ENCODE results near the gene RBM34.
A peak's percentile ranks its signal among the peaks of the same experiment; 100 is the strongest.
"Not testable (repeated sequence)": the region's sequence is repeated elsewhere in the genome, so short reads cannot be mapped to it uniquely, and the experiment has no call there.

Gene RBM34

DNA sequence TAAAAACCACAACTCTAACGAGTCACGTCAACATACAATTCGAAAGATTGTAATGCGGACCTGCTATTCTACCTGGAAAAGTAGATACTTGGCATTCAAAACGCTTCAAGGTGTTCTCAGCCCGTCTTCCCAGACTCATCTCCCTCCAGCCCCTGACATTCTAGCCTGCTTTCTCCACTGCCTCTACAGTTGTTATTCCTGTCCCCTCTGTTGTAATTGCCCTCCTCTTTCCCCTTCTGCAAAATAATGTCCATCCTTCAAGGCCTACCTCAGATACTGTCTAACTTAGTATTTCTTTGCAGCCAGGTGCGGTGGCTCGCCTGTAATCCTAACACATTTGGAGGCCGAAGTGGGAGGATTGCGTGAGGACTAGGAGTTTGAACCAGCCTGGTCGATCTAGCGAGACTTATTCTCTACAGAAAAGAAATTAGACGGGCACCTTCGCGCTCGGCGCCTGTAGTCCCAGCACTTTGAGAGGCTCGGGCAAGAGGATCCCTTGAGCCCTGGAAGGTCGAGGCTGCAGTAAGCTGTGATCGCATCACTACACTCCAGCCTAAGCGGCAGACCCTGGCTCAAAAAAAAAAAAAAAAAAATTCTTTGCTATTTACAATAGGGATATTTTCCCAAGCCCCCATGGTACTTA lies 756 bp upstream of the RBM34 start:
- H3K9me3 Mint-ChIP-seq: no peaks in the 10 kb centered on the region
- H3K36me3 Mint-ChIP-seq: peaks cover 31% of the 10 kb centered on the region
- no peak overlapping the region for H3K4me3 Mint-ChIP-seq
- peaks cover 9% of the 10 kb centered on the region for H3K4me1 Mint-ChIP-seq
- DNase-seq (ENCODE audit: low spot score in 2 of 2) (peak in 1 of 2 donors; percentile 49), ATAC-seq (no peak)
- peak overlapping the region; percentile 96 for H3K27ac Mint-ChIP-seq

DNA sequence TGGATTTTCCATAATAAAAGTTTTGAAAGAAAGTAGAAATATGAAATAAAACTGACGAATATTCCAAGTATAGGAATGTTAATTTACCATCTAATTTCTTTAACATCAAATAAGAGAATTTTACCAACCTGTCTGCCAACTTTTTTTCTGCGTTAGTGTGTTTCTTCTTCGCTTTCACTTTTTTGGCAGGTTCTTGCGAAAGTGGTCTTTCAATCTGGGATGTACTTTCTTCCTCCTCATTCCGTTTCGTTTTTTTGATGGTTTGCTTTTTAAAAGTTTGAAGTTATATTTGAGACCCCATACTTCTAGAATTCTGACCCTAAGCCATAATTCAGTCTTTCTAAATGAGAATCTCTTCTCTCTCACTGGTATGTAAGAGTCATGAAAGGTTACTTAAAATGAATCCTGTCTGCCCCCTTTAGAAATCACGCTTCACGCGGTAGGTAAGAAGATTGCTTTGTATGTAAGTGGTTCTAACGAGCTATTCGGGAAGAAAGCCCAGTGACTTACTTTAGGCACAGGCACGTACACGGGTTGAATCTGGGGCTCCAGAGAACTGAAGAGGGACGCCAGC lies 580 bp downstream of the RBM34 start:
- DNase-seq (ENCODE audit: low spot score in 2 of 2) (no peak), ATAC-seq (peak; percentile 83)
- peak overlapping the region; percentile 96 for H3K27ac Mint-ChIP-seq
- no peaks in the 10 kb centered on the region for H3K9me3 Mint-ChIP-seq
- peaks cover 9% of the 10 kb centered on the region for H3K4me1 Mint-ChIP-seq
- peaks cover 19% of the 10 kb centered on the region for H3K36me3 Mint-ChIP-seq
- no peak overlapping the region for H3K4me3 Mint-ChIP-seq

DNA sequence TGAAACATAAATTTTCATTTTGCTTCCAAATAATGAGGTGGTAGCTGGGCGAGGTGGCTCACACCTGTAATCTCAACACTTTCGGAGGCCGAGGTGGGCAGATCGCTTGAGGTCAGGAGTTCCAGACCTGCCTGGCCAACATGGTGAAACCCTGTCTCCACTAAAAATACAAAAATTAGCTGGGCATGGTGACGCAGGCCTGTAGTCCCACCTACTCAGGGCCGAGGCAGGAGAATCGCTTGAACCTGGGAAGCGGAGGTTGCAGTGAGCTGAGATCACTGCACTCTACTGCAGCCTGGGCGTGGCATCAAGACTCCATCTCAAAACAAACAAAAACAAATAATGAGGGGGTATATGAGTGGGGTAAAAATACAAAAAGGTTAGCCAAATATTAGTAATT lies 1.1 kb downstream of the RBM34 start:
- Mint-ChIP-seq H3K27ac (peak overlapping the region; percentile 96), H3K36me3 (peaks cover 14% of the 10 kb centered on the region)
- ATAC-seq, H3K9me3 Mint-ChIP-seq, H3K4me1 Mint-ChIP-seq, H3K4me3 Mint-ChIP-seq: not testable (repeated sequence)
- peak in 1 of 2 donors; percentile 43 for DNase-seq (ENCODE audit: low spot score in 2 of 2)

- not testable (repeated sequence) for ATAC-seq, H3K4me3 Mint-ChIP-seq, H3K9me3 Mint-ChIP-seq, H3K36me3 Mint-ChIP-seq
- Mint-ChIP-seq H3K27ac (peak overlapping the region; percentile 96), H3K4me1 (peaks cover 13% of the 10 kb centered on the region)
- DNase-seq (ENCODE audit: low spot score in 2 of 2): peak in 1 of 2 donors; percentile 33
These were observed 1.8 kb downstream of the RBM34 start for GRCh38 chr1:235159284-235159683.

DNA sequence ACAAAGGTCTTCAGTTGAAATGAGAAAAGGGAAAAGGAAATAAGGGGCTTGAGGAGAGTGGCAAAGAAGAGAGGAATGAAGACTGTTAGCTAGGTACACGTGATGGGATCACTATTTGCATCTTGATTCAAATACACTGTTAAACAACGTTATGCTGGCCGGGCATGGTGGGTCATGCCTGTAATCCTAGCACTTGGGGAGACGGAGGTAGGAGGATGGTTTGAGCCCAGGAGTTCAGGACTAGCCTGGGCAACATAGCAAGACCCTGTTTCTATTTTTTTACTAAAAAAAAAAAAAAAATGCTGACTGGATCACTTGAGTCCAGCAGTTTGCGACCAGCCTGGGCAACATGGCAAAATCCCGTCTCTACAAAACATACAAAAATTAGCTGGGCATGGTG lies 2.4 kb downstream of the RBM34 start:
- Mint-ChIP-seq H3K4me3 (no peak overlapping the region), H3K9me3 (no peaks in the 10 kb centered on the region), H3K4me1 (peaks cover 19% of the 10 kb centered on the region), H3K27ac (no peak overlapping the region), H3K36me3 (peaks cover 3% of the 10 kb centered on the region)
- DNase-seq (ENCODE audit: low spot score in 2 of 2) (no peak), ATAC-seq (no peak)

- no peak overlapping the region for H3K4me3 Mint-ChIP-seq
- no peaks in the 10 kb centered on the region for H3K36me3 Mint-ChIP-seq
- no peak overlapping the region for H3K27ac Mint-ChIP-seq
- ATAC-seq (no peak), DNase-seq (ENCODE audit: low spot score in 2 of 2) (peak in 1 of 2 donors; percentile 38)
- no peaks in the 10 kb centered on the region for H3K9me3 Mint-ChIP-seq
- H3K4me1 Mint-ChIP-seq: peaks cover 21% of the 10 kb centered on the region
These were observed 3.9 kb downstream of the RBM34 start for GRCh38 chr1:235157150-235157549.

DNA sequence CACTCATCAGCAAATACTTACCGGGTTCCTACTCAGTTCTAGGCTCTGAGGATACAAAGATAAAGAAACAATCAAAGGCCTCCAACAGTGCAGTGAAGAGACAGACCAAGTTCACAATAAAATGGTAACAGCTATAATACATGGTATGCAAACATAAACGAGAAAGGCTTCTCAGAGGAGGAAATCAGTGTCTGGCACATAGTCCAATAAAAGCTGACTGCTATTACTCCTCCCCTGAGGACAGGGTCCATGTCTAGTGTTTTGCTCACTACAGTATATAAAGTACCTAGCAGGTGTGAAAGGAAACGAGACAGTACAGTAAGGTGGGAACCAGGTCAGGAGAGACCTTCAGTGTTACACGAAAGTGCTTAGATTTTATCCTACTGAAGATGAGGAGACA lies 4.3 kb downstream of the RBM34 start:
- Mint-ChIP-seq H3K36me3 (no peaks in the 10 kb centered on the region), H3K4me3 (no peak overlapping the region)

DNA sequence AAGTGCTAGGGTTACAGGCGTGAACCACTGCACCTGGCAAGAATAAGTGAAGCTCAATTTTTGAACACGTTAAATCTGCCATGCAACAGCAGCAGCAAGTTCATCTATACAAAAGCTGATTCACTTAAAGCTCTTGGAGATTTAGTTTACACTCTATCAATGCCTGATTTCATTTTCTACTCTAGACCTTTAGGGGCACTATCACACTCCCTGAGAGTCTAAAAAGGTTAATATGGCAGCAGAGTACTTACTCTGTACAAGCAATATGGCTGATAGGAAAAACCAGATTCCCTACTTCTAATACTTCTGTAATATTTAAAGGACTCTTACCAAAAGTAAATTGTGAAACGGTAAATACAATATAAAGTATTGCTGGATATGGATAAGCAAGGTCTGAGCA lies 4.8 kb downstream of the RBM34 start:
- no peak overlapping the region for H3K27ac Mint-ChIP-seq
- no peak for ATAC-seq
- H3K4me1 Mint-ChIP-seq: peaks cover 16% of the 10 kb centered on the region
- no peaks in the 10 kb centered on the region for H3K9me3 Mint-ChIP-seq
- DNase-seq (ENCODE audit: low spot score in 2 of 2): no peak
- no peaks in the 10 kb centered on the region for H3K36me3 Mint-ChIP-seq
- no peak overlapping the region for H3K4me3 Mint-ChIP-seq

More for the DNA sequence above, 4.3 kb downstream of the RBM34 start:
- DNase-seq (ENCODE audit: low spot score in 2 of 2) (no peak), ATAC-seq (no peak)
- H3K9me3 Mint-ChIP-seq: no peaks in the 10 kb centered on the region
- H3K4me1 Mint-ChIP-seq: peaks cover 18% of the 10 kb centered on the region
- no peak overlapping the region for H3K27ac Mint-ChIP-seq

GRCh38 chr1:235152235-235152634 lies 8.8 kb downstream of the RBM34 start:
- no peak overlapping the region for H3K27ac Mint-ChIP-seq
- H3K9me3 Mint-ChIP-seq: no peaks in the 10 kb centered on the region
- ATAC-seq (no peak), DNase-seq (ENCODE audit: low spot score in 2 of 2) (no peak)
- peaks cover 28% of the 10 kb centered on the region for H3K4me1 Mint-ChIP-seq
- H3K36me3 Mint-ChIP-seq: no peaks in the 10 kb centered on the region
- no peak overlapping the region for H3K4me3 Mint-ChIP-seq

- peak overlapping the region; percentile 38 for H3K27ac Mint-ChIP-seq
- no peak for DNase-seq (ENCODE audit: low spot score in 2 of 2)
- no peaks in the 10 kb centered on the region for H3K36me3 Mint-ChIP-seq
- peaks cover 28% of the 10 kb centered on the region for H3K4me1 Mint-ChIP-seq
- no peaks in the 10 kb centered on the region for H3K9me3 Mint-ChIP-seq
- no peak for ATAC-seq
- no peak overlapping the region for H3K4me3 Mint-ChIP-seq
These were observed 10.0 kb downstream of the RBM34 start for GRCh38 chr1:235151033-235151432.

- ATAC-seq: no peak
- Mint-ChIP-seq H3K9me3 (no peaks in the 10 kb centered on the region), H3K36me3 (no peaks in the 10 kb centered on the region), H3K4me3 (no peak overlapping the region), H3K4me1 (peaks cover 28% of the 10 kb centered on the region), H3K27ac (no peak overlapping the region)
- DNase-seq (ENCODE audit: low spot score in 2 of 2): no peak
These were observed 11.2 kb downstream of the RBM34 start for GRCh38 chr1:235149824-235150223.

DNA sequence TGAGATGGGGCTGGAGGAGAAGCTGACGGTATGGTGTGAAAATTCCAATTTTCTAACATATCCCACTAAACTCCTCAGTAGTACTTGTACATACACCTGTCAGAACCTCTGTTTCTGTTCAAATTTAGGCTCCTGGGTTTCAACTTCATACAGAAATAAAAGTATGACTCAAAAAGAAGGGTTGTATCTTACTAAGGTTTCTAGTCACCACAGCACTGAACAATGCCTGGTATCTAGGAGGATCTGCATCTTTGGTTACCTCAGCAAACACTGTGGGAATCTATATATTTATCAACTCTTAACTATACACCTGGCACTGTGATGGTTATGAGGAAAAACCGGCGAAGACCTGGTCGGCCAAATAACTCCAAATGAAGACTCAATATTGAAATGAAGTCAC lies 13.8 kb downstream of the RBM34 start:
- ATAC-seq: peak; percentile 77
- DNase-seq (ENCODE audit: low spot score in 2 of 2): no peak
- H3K27ac Mint-ChIP-seq: no peak overlapping the region
- no peaks in the 10 kb centered on the region for H3K9me3 Mint-ChIP-seq
- peaks cover 16% of the 10 kb centered on the region for H3K4me1 Mint-ChIP-seq
- no peak overlapping the region for H3K4me3 Mint-ChIP-seq
- no peaks in the 10 kb centered on the region for H3K36me3 Mint-ChIP-seq

DNA sequence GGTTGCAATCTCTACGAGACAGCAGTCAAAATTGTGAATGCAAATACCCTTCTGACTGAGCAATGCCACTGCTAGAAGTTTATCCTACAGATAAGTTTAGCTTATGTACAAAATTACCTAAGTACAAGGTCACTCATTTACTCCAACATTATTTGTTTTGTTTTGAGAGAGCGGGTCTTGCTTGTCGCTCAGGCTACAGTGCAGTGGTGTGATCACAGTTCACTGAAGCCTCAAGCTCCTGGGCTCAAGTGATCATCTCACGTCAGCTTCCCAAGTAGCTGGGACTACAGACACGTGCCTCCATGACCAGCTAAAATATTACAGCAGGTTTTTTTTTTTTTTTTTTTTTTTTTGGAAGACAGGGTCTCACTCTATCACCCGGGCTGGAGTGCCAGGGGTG lies 15.4 kb downstream of the RBM34 start:
- ATAC-seq: no peak

DNA sequence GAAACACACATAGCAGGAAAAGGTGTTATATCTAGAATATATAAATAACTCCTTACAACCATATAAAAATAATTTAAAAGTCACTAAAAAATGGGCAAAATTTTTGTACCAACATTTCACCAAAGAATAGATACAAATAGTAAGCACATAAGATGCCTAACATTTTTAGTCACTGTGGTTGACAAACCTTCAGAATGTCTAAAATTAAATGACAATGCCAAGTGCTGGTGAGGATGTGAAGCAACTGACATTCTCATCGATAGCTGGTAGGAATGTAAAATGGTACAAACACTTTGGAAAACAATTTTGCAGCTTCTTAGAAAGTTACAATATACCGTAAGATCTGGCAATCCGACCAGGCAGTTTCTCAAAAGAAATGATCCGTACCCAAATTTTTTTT lies 18.1 kb downstream of the RBM34 start:
- ATAC-seq: no peak
- H3K27ac Mint-ChIP-seq: no peak overlapping the region
- no peaks in the 10 kb centered on the region for H3K9me3 Mint-ChIP-seq
- no peak overlapping the region for H3K4me3 Mint-ChIP-seq
- no peak for DNase-seq (ENCODE audit: low spot score in 2 of 2)
- peaks cover 20% of the 10 kb centered on the region for H3K36me3 Mint-ChIP-seq
- peaks cover 17% of the 10 kb centered on the region for H3K4me1 Mint-ChIP-seq

More for the DNA sequence above, 15.4 kb downstream of the RBM34 start:
- no peak for DNase-seq (ENCODE audit: low spot score in 2 of 2)
- H3K9me3 Mint-ChIP-seq: no peaks in the 10 kb centered on the region
- H3K4me3 Mint-ChIP-seq: no peak overlapping the region
- no peaks in the 10 kb centered on the region for H3K36me3 Mint-ChIP-seq
- H3K4me1 Mint-ChIP-seq: peaks cover 6% of the 10 kb centered on the region
- H3K27ac Mint-ChIP-seq: no peak overlapping the region

DNA sequence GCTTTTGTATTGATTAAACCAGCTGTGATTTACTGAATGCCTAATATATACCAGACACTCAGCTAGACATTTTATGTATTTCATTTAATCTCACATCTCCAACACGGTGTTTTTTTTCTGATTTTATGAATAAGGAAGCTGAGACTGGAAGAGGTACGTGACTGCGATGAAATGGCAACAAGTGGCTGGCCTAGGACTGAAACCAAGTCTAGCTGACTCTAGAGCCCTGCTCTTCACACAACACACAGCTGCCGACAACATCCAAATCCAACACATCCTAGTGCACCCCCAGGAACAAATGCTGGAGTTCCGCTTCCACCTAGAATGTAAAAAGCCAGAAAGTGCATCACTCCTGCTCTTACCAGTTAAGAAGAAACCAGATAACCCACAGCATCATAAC lies 21.7 kb downstream of the RBM34 start:
- Mint-ChIP-seq H3K4me3 (no peak overlapping the region), H3K4me1 (peaks cover 17% of the 10 kb centered on the region)

GRCh38 chr1:235138821-235139220 lies 22.2 kb downstream of the RBM34 start:
- DNase-seq (ENCODE audit: low spot score in 2 of 2) (no peak), ATAC-seq (peak; percentile 90)
- peak overlapping the region; percentile 82 for H3K27ac Mint-ChIP-seq
- H3K9me3 Mint-ChIP-seq: no peaks in the 10 kb centered on the region
- H3K4me1 Mint-ChIP-seq: peaks cover 17% of the 10 kb centered on the region
- no peak overlapping the region for H3K4me3 Mint-ChIP-seq
- peaks cover 62% of the 10 kb centered on the region for H3K36me3 Mint-ChIP-seq

More for the DNA sequence above, 21.7 kb downstream of the RBM34 start:
- H3K36me3 Mint-ChIP-seq: peaks cover 57% of the 10 kb centered on the region
- ATAC-seq (no peak), DNase-seq (ENCODE audit: low spot score in 2 of 2) (no peak)
- H3K9me3 Mint-ChIP-seq: no peaks in the 10 kb centered on the region
- H3K27ac Mint-ChIP-seq: peak overlapping the region; percentile 82
